LHCN-M2 (cell line): ENCODE data around the gene CUX1. TPM values are rescaled to one million over a fixed set of nuclear protein-coding genes. Genes with fewer than 3 reads are reported as not detected.
"Not testable (repeated sequence)": the region's sequence is repeated elsewhere in the genome, so short reads cannot be mapped to it uniquely, and the experiment has no call there.

Experiments used
- DNase-seq: peaks from one replicate; pipeline ENCODE4 v3.0.0-alpha.2; 2012; ENCODE audit warnings: low read depth
- total RNA-seq: library from RNA; depleted of rRNA; stranded (reverse); fragments of >200 nt; gene quantifications from 2 replicates; pipeline ENCODE4 v1.2.3, GENCODE V29; 2014

The CUX1 gene
- total RNA-seq, 1 experiment from 2014 or later: 33.3 TPM

DNA sequence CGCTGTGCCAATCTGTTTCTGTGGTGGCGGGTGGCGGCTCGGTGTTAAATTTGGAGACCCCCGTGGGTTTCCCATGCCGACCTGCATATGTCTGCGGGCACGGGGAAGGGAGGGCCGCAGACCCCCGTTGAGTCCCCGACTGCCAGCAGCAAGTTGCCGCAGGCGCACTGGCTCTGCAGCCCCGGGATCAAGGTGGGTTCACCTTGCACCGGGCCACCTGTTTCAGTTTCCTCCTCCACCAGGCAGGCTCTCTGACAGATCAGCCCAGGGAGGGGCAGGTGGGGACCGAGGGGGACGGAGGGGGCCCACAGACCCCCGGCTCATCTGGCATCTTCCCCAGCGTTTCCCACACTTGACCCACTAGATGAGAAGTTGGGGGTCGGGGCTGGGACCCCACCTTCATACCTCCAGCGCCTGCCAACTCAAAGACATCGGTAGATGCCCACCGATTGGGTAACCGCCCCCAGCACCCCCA, 95.9 kb downstream of the CUX1 start:
- no peak for DNase-seq

DNA sequence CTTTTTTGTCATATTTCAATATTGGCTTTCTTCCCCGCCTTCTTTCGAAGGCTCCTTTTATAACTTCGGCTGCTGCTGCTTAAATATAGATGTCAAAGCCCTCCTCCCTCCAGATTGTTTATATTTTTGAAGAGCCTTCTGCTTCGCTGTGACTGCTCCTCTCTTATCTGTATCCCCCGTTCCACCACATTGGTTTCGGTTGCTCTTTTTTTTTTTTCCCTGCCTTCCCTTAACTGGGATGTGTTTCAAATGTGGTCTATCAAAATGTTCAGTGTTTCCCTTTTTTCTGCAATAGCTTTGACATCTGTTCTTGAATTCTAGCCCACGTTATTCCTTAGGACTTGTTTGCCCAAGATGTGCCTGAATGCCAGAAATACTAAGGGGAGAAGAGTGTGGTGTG, 96.4 kb downstream of the CUX1 start:
- DNase-seq: no peak

DNA sequence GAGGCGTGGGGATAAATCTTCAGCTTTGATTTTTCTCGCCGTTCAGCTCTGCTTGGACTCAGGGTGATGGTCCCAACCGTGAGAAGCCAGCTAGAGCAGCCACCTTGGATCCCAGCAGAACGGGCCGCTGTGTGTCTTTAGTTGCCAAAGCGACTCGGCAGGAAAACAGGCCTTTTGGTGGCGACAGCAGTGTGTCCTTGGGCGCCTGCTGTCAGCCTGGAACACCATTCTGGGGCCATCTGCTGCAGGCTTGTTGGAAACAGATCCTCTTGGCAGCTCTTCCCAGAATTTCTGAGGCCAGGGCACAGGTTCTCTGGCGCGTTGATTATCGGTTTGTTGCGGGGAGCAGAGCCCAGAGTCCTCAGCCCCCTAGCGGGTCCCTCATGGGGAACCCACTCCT, 97.6 kb downstream of the CUX1 start:
- no peak for DNase-seq

DNA sequence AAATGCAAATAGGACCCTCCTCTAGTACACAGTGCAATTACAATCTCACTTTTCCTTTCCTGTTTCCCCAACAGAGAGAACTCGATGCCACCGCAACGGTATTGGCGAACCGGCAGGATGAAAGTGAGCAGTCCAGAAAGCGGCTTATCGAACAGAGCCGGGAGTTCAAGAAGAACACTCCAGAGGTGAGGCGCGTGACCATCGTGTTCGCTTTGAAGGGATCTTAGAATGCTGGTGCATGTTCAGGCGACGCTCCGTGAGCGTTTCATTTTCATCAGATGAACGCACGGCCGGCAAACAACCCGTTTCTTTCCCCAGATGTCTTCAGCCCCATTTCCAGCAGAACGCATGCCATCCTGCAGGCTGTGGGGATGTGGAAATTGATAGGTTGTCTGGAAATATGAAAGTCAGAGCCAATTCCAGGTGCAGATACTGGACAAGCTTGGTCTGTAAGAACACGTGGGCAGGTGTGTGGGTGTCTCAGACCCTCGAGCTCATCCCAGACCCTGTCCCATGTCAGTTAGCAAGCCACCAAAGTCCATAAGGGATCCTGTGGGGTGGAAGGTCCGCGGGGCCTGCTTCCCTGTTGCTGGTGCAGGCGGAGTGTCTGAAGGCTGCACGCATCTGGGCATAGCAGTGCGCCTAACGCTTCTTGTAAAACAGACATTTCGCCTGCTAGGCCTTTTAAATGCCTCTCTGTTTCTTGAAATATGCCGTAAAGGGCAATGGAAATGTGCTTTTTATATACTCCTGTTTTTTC, 98.8 kb downstream of the CUX1 start:
- no peak for DNase-seq

DNA sequence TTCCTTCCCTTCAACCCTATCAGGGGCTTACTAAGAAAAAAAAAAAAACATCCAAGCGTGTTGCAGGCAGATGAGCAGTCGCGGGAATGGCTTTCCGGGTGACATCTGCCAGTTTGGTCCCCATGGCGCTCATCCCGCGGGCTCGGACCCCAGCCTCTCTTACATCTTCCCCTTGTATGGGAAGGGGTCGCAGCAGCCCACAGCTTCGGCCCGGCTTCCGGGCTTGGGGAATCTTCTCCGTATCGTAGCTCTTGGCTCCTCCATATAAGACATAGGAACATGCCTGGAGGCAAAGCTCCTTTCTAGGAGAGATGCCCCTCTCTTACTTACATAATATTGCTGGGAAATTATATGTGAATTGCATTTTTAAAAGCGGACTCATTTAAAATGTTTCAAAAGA, 99.5 kb downstream of the CUX1 start:
- no peak for DNase-seq

DNA sequence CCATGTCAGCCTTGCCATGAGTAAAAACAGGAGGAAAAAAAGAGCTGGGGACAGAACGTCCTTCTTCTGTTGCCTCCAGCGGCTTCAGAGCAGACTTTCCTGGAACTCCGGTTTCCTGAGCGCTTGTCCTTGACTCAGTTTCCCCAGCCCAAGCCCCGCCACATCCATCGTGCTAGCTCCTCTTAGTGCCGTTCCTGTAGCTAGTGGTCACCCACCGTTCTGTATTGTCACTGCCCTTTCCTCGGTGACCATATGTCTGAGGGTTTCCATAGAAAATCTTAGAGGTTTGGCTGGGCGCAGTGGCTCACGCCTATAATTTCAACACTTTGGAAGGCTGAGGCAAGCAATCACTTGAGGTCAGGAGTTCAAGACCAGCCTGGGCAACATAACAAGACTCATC, 100.1 kb downstream of the CUX1 start:
- DNase-seq: no peak

DNA sequence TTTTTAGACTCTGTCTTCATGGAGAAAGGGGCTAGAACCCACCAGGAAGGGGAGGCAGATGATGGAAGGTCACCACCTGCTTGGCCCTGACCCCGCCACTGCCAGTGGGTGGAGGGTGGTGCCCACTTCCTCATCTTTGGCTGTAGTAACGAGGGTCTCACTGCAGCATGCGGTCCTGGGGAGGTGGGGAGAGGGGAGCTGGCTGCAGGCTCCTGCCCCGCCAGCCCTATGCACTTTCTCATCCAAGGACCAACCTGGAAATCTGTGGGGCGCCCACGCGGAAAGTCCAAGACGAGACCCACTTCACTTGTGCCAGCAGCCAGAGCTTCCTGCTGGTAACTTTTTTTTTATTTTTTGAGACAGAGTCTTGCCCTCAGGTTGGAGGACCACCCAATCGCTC, 101.0 kb downstream of the CUX1 start:
- DNase-seq: no peak

DNA sequence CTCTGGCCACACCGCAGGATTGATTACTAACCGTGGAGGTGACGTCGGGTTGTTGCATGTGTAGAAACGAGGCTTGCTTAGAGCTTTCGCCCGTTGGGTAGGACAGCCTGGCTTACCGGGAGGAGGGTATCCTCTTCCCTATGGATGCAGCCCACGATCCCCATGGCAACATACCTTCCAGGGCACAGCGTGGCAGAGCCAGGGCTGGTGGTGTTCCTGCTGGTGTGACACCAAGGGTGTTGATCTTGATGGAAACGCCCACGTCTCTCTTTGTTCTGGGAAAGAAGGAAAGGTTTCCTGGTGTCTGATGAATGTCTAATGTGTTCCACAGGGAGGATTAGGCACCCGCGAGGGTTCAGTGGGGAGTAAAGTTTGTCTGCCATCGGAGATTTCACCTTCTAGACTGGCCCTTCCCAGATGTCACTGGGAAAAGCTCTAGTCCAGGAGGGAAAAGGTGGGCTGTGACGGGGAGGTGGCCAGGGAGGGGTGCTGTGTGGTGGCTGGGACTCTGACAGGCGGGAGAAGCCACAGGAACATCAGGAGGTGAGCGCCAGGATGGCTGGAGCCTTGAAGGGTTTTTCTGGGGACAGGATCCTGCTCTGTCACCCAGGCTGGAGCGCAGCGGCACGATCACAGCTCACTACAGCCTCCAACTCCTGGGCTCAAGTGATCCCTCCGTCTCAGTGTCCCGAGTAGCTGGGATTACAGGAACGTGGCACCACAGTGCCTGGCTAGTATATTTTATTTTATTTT, 102.1 kb downstream of the CUX1 start:
- no peak for DNase-seq

DNA sequence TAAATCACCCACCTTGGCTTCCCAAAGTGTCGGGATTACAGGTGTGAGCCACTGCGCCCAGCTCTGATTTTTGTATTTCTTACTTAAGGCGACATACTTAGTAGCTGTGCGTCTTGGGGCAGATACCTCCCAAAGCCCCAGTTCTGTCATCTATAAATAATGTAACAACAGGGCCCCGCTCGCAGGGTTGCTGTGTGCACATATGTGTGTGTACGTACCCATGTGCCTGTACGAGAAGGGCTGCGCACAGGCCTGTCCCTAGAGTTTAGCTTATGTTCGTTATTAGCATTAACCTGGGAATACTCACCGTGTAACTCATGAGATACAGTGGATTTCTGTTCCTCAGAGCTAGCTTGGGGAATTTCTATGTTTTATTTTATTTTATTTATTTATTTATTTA, 103.6 kb downstream of the CUX1 start:
- DNase-seq: no peak

DNA sequence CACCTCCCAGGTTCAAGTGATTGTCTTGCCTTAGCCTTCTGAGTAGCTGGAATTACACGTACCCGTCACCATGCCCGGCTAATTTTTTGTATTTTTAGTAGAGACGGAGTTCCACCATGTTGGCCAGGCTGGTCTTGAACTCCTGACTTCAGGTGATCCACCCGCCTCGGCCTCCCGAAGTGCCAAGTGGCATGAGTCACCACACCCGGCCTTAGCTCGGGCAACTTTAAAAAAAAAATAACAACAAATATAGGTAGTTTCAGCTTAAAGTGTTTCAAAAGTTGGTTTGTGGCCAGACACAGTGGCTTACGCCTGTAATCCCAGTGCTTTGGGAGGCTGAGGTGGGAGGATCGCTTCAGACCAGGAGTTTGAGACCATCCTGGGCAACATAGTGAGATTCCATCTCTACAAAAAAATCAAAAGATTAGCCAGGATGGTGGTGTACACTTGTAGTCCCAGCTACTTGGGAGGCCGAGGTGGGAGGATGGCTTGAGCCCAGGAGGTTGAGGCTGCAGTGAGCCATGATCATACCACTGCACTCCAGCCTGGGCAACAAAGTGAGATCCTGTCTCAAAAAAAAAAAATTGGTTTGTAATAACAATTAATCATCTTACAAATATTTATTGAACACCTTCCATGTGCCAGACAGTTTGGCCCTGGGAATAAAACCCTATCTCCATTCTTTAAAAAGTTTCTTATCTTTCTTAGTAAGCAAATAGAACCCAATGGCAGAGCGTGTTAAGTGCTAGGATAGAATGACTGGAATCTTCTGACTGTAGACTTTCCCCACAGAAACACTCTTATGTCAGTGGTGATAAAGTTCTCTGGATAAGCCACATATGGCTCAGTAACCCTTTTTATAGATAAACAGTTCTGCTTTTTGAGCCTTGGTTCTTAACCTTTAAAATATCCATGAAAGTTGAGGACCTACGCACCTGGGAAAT, 104.4 kb downstream of the CUX1 start:
- DNase-seq: not testable (repeated sequence)

DNA sequence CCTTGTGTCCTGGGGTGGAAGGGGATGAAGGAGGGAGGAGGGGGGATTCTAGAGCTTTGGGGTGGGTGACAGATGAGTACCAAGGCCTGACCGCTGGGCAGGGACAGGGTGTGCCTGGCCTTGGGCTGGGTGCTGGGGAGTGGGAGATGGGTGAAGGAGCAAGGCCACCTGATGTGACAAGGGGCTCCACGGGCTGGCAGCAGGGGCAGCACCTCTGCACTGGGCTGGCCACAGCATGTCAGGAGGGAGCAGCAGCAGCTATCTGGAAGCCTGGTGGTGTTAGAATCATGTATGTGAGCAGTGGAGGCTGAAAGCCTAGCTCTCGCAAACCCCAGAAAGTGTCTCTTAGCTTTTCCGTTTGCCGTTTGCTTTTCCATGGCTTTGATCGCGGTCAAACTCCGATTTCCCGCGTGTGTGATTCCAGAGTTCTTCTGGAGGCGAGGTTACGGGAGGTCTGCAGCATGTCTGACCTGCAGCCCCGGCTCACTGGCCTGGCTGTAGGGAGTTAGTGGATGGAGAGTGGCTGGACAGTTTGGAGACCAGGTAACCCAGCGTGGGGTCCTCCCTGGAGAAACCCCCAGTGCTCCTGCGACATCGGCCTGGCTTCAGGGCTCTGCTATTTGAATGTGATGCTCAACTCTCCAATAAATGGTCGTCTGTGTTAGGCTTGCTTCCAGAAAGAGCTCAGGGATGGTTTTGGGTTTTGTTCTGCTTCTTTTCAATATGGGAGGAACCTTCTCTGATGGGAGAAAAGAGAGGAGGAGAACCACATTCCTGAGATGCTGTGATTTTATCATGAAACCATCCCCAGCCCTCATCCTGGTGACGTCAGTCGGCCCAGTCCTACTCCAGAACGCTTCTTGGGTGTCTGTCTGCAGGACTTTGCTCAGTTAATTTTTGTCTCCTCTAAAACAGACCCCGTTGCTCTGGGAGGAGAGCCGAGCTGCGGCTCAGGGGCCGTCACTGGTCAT, 105.5 kb downstream of the CUX1 start:
- no peak for DNase-seq

DNA sequence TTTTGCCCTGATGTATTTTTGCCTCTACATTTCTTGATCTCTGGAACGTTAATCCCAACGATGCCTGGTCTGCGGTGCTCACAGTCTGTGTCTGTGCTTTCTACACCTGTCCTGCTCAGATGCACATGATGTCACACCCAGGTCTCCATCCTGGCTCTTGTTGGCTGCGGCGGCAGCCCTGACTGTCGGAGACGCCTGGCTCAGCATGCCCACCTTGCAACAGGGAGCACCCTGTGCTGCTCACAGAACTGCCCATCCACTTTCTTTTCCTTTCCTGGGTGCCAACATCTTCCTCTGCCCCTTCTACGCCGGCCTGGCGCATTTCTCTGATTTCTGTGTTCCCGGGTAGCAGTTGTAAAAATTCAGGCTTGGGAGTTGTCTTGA, 106.2 kb downstream of the CUX1 start:
- DNase-seq: no peak

DNA sequence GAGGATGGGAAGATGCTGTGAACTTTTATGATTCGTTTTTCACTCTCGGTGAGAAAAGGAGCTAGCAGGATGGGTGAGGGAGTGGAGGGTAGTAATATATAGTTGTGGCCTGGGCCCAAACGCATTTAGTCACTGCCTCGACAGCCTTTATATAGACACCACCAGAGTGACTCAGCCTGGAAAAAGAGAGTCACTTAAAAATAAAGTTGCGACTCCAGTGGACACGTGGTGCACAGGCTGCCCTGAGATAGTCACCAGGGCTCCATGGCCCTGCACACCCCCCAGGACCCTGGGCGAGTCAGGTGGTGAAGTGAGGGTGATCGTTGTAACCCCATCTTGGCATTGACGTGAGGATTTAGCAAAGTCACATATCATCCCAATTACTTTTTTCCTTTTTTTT, 106.7 kb downstream of the CUX1 start:
- peak; percentile 63 for DNase-seq

DNA sequence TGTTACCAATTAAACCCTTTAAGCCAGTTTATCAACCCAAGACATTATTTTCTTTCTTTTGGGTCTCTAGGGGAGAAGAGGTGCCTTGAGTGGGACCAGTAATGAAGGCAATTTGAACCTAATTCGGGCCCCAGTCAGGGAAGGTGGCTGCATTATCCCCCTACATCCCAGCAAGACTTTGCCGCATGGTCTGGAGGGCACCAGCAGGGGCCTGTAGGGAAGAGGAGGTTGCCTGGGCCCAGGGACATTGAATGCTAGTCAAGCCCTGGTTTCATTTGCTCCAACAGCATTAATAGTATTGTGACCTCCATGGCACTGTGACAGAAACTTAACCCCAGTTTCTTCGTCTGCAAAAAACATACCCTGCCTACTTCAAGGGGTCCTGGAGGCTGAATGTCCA, 108.8 kb downstream of the CUX1 start:
- DNase-seq: no peak

DNA sequence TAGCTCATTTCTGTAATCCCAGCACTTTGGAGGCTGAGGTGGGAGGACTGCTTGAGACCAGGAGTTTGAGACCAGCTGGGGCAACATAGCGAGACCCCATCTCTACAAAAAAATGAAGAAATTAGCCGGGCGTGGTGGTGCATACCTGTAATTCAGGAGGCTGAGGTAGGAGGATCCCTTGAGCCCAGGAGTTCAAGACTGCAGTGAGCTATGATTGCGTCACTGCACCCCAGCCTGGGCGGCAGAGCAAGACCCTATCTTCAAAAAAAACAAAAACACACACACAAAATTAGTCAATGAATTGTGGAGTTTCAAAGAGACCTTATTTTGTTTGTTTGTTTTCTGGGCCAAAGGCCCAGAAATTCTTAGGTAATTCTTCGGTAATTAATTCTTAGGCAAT, 110.0 kb downstream of the CUX1 start:
- no peak for DNase-seq

DNA sequence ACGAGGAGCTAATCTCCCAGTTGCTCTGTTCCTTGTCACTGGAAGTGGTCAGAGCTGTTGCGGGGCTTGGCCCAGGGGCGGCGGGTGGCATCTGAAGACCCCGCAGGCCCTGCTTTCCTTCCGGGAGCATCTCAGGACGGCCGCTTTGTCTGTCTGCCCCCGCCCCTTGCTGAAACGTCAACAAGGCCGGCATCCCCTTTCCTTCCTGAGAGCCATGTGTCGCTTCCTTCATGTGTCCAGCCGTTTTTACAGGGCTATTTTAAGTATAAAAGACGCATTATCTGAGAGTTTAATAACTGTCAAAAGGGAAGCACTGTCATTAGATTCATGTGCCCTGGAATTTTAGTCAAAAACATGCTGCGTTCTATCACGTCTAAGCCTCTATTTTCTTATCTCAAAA, 110.4 kb downstream of the CUX1 start:
- DNase-seq: no peak

DNA sequence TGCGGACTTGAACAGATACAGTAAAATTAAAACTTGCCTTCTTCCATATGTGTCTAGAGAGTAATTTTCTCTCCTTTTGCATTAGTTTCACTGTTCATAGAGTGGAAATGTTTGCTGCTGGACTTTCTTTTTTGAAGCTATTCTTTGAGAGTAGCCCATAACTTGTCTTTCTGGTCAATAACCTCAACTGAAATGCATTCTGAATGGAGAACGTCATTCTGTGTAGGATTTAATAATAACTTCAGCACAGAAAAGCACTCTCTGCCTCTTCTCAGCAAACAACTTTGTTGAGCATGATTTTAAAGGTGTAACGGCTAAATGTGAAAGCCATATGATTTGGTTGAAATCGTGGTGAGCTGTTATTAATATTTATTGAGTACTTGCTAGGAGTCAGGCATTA, 111.8 kb downstream of the CUX1 start:
- no peak for DNase-seq

DNA sequence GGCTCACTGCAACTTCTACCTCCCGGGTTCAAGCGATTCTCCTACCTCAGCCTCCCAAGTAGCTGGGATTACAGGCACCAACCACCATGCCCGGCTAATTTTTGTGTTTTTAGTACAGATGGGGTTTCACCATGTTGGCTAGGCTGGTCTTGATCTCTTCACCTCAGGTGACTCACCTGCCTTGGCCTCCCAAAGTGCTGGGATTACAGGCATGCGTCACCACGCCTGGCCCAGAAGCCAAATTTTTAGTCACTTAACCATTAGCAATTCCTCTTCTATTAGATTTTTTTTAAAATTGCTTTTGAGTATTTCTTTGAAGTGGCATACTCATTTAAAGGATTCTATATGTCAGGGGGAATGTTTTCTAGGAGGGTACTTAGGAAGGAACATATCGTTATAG, 112.5 kb downstream of the CUX1 start:
- not testable (repeated sequence) for DNase-seq

DNA sequence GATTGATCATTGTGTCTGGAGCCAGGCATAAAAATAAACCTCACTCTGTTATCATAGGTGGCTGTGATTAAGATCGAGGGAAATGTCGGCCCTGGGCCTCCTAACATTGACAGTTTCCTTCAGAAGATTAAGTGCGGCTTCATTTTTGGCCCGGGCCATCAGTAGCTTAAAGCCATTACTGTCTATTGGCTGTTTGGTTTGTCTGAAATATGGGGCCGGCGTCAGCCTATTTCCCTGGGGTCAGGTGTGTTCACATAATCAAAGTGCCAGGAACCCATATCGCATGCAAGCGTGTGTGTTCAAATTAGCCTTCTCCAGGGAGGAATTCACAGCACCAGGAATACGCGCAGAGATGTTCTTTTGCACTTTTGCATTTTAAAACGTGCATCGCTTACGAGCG, 114.7 kb downstream of the CUX1 start:
- DNase-seq: no peak

DNA sequence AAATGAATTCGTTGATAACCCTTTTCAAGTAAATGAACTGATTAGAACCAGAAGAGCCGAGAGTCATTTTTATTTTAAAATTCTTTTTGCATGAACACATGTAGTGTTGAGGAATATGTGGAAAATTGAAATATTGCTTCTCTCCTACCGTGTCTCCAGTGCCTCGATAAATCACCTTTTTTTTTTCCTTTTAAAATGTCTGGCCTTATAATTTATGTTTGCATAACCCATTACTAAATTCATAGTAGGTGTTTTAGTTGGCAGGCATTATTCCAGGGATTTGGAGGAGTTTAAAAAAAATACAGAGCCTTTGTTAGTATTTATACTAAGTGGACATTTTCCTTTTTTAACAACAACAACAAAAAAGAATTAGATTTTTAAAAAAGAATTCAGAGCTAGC, 115.6 kb downstream of the CUX1 start:
- DNase-seq: no peak

DNA sequence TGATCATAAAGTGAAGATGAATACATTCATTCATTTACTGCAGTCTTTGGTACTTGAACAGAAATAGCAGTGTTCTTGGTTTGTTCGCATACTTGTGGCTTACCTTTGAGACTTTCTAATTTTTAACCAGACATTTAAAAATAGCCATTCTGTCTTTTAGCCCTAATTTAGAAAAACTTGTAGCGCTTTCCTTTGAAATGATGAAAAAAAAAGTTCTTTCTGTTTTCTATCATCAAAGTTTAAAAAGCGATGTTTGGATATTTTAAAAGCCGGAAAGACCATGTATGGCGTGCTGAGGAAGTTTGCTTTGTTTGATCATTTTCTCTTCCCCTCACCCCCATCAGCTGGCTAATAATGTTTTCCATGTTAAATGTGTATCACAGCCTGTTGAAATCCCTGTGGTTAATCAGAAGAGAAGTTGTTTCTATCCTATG, 116.3 kb downstream of the CUX1 start:
- no peak for DNase-seq
